Measurements from ENCODE around the gene PAQR7. TPM values are rescaled to one million over a fixed set of nuclear protein-coding genes. Genes with fewer than 3 reads are reported as not detected.

PAQR7 gene, protein sequence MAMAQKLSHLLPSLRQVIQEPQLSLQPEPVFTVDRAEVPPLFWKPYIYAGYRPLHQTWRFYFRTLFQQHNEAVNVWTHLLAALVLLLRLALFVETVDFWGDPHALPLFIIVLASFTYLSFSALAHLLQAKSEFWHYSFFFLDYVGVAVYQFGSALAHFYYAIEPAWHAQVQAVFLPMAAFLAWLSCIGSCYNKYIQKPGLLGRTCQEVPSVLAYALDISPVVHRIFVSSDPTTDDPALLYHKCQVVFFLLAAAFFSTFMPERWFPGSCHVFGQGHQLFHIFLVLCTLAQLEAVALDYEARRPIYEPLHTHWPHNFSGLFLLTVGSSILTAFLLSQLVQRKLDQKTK
- total RNA-seq (2014; rRNA removed) = 8.5 and 9.6 TPM in 2 replicates
- polyA plus RNA-seq (2012) = 14.6 TPM

DNA sequence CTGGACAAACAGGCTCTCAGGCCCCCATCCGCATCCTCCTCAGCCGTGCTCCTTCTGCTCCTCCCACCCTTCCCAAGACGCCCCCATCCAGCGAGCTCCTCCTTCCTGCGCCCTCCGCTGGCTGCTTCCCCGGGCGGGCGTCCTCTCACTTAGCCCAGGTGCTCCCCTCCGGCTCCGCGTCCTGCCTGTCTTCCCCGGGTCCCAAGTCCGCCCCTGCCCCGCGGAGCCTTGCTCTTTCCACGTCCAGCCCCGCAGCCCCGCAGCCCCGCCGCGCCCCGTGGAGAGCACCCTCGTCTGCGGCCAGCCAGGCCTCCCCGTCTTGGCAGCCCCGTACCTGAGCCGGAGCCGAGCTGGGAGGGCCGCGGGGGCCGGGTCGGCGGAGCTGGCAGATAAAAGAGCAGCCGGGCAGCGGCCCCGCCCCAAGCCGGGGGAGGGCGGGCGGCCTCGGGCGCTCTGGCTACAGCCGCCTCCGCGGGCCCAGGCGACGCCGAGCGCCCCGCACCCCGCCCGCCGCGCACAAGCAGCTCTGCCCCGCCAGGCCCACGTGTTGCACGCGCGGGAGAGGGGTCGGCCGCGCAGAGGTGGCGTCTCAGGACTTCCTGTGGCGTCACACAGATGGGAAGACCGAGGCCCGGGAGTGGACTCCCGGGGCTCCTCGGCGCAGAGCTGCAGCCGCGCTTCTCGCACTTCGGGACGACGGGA, at the start of gene PAQR7:
Gene PAQR7 (minus strand): TSS at position 555 of the 702 bp plus-strand sequence. CDS start 11,869 bp downstream, outside the sequence.
- peak; percentile 64 for DNase-seq (ENCODE audit: low read depth)

DNA sequence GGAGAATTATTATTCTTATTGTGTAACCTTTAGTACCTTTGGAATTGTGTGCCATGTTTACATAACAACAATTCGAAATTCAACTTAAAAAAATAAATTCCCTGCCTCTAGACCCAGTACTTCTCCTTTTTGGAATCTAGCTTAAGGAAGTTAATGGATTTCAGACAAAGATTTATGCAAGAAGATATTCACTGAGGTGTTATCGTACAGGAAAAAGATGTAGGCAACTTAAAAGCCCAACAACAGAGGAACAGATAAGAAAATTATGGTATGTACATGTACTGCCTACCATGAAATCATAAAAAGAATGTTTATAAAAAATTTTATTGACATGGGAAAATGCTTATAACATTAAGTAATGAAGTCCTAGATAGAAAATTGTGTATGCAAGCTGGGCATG, 48.9 kb upstream of the PAQR7 start:
- no peak for DNase-seq (ENCODE audit: low read depth)

DNA sequence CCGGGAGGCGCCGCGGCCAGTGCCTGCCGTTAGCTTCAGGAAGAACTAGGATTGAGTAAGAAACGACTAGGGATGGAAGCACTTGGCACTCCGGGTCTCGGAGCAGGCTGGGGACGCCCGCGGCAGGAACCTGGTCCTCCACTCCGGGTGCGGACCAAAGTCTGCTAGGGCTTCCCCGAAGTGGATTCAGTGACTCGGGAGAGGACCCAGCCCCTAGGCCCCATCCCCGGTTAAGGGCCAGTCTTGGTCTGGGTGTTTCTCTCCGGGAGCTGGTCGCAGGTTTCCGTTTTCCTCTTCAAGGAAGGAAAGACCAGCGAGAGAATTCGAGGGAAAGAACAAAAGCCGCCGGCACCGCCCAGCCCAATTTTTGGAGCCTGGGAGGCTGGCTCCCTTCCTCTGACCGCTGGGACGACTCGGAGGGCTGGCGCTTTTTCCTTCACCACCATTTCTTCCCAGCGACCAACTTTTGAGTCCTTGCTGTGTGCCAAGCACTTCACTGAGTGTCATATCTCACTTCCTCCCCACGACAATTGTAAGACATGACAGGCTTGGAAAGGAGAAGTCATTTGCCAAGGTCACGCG, 47.6 kb upstream of the PAQR7 start:
- peak; percentile 33 for DNase-seq (ENCODE audit: low read depth)

DNA sequence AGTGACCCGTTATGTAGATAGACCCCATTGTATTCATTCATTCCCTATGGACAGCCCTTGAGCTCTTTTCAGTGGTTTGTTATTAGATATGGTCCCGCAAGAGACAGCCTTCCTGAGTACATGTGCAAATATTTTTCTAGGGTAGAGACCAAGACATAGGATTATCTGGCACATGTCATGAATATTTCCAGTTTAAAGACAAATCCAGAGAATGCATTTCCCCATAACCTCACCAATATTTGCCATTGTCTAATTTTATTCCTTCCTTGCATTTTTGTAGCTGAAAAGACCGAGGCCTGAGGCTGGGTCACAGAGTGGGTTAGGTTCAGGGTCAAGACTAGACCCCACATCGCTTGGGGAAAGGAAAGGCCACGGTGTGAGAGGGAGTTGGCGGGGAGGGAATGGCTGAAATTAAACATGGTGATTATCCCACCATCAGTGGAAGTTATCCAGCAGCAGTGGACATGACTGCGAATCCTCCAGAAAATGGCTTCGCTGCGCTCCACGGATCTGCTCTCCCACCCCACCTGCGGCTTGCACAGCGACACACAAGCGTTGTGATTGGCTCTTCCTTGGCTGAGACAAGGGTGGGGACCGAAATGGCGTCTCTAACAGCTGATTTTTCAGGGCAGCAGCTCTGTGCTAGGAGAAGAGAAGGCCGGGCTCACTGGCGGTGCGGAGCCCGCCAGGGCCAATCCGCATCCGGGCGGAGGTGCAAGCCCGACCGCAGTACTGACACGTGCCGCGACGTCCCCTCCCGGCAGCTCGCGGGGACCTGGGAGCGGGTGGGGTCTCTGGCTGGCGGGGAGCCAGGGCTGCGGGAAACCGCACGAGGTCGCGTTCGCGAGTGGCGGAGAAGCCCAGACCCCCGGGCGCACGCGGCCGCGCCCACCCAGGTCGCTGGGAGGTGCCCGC, 46.8 kb upstream of the PAQR7 start:
- DNase-seq (ENCODE audit: low read depth) = peak; percentile 67

DNA sequence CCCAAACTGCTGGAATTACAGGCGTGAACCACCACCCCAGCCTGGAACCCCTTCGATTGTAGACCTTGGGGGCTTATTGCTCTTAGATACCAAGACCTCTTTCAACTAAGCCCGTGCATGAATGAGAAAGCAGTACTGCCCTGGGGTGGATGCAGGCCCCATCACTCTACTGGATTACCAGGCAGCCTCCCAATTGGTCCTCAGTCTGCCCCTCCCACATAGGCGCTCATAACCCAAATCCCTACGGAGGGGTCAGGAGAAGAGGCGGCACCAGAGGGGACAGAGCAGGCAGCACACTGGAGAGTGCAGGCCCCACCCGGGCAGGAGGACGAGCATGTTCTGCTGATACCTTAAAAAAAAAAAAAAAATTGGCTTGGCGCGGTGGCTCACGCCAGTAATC, 43.1 kb upstream of the PAQR7 start:
- DNase-seq (ENCODE audit: low read depth) = no peak

DNA sequence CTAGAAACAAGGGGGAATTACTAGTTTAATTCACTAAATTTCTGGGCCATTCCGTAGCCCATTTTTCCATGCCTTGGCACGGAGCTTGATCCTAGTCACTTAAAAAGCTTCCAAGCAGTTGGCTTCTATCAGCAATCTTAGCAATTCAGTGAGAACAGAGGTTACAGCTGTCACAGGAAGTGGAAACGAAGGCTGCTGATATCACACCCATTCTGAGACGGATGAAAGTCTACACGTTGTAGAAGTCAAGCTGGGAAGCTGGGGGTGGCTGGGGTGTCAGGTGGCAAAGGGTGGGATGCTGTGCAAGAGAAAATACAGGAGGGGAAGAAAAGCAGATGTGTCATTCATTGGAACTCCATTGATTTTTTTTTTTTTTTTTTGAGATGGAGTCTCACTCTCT, 42.5 kb upstream of the PAQR7 start:
- peak; percentile 84 for DNase-seq (ENCODE audit: low read depth)

DNA sequence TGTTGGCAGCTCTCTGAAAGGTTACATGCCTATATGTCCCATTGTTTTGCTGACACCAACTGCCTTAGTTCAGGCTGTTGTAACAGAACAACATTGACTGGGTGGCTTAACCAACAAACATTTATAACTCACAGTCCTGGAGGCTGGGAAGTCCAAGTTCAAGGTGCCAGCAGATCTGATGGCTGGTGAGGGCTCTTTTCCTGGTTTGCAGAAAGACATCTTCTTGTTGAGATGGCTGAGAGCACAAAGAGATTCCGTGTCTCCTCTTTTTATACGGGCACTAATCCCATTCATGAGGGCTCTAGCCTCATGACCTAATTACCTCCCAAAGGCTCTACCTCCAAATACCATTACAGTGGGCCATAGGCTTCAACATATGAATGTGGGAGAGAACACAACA, 41.0 kb upstream of the PAQR7 start:
- DNase-seq (ENCODE audit: low read depth) = no peak

DNA sequence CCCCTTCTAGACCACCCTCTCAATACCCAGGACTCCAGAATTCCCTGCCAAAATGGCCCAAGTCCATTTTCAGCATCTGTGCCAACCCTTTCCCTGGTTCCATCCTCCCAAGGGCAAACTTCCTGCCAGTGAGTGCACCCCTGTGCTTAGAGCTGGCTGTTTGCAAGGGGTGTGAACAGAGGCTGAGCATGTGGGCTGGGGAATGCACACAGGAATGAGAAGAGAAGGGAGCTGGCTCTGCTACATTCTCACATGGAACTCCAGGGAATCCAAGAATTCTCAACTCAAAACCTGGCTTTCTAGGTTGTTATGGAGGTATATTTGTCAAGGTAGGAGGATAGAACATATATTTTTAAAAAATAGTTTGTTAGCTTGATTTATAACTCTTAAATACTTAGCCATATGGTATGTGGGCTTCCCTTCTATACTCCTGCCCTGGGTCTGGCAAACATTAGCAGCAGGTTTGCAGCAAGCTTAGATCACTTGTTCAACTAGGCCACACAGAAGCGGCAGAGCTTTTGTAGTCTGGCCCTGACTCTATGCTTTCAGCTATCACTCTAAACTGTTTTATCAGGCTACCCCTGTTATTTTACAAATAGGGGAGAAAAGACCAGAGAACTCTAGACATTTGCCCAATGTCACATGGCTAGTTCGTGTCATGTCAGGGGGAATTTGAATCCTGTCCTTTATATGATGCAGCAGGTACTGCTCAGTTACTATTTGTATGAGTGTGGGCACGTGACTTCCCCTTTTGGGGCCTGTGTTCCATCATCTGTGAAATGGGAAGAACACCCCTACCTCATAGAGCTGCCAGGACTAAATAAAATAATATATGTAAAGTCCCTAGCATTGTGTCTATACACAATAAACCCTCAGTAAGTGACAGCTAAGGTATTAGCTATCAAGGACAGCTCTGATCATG, 38.8 kb upstream of the PAQR7 start:
- DNase-seq (ENCODE audit: low read depth) = no peak

DNA sequence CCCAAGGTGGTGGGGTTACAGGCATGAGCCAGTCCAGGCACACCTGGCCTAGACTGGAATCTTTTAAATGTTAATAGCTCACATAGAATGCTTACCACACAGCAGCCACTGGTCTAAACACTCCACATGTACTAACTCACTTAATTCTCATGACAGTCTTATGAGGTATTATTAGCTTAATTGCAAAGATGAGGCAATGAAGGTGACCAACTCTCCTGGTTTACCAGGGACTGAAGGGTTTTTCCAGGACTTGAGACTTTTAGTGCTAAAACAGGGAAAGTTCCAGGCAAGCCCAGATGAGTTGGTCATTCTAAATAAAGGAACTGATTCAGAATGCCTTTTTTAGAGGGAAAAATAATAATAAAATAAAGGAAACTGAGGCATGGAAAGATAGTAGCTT, 37.7 kb upstream of the PAQR7 start:
- DNase-seq (ENCODE audit: low read depth) = no peak

DNA sequence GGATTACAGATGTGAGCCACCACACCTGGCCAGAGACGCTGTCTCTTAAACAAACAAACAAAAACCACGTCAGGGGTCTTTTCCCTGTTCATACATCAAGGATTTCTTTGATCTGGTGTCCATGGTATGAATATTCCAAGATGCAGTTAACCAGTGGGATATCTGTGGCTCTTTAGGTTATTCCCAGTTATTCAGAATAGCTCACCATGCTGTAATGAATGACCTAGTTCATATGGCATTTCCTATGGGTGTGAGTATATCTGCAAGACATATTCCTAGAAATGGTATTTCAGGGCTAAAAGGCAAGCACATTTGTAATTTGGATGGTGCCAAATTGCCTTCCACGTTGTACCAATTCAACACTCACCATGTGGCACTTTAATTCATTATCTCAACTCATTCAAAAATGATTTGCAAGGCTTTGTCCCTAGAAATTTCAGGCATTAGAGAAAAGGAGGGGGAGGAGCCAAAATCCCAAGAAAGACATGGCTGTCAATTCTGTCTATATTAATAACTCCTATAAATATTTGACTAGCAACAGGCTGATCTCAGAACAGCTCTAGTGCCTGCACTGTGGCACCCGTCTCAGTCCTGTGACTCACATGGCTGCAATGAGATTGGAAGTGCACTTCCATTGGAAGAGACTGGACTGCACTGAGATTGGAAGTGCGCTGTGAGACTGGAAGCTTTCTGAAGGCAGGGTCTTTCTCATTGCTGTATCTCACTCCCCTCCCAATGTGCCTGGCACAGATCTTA, 36.7 kb upstream of the PAQR7 start:
- DNase-seq (ENCODE audit: low read depth) = peak; percentile 52

DNA sequence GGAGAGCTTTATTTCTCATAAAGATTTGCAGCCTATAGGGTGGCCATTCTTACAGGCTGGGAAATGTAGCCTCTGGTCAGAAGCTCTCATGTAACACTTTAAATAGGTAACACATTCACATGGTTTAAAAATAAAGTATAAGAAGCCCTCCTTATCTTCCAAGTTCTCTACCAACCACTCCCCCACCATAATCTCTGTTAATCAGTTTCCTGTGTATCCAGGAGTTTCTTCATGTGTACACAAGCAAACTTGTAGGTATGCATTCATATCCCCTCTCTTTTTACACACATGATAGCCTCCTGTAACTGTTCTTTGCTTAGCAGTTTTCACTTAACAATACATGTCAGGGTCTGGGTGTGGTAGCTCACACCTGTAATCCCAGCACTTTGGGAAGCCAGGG, 35.7 kb upstream of the PAQR7 start:
- no peak for DNase-seq (ENCODE audit: low read depth)

DNA sequence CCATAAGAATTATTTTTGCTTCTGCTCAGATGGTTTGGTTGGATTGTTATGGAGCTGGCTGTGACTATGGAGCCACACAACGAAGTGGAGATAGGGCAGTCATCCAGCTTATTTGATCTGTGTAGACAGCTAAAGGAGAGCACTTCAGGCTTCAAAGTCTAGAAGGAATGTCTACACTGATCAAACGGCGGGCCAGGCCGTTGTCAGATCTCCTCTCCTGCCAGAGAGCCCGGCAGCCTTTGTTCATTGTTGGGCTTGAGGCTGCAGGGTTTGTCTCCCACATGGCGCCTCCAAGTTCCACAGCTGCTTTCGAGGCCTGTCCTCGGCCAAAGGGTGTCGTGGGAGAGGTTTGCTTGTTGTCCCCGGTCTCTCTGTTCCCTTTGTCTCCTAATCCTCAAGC, 33.5 kb upstream of the PAQR7 start:
- no peak for DNase-seq (ENCODE audit: low read depth)

DNA sequence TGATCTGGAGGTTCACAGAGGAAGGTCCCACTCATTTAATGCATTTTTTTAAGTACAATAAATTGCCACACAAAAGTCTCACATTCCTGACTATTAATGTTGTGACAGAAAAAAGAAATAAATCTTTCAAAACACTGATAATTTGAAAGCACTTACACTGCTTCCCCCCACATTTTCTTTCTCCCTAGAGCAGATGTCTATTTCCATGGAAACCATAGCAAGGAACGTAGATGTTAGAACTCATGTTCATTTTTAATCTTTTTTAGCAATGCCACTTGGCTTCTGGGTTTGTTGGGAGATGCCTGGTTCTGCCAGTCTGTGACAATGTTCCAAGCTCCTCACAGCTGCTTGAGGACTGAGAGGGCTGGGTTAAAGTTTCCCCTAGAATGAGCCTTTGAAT, 32.7 kb upstream of the PAQR7 start:
- no peak for DNase-seq (ENCODE audit: low read depth)

DNA sequence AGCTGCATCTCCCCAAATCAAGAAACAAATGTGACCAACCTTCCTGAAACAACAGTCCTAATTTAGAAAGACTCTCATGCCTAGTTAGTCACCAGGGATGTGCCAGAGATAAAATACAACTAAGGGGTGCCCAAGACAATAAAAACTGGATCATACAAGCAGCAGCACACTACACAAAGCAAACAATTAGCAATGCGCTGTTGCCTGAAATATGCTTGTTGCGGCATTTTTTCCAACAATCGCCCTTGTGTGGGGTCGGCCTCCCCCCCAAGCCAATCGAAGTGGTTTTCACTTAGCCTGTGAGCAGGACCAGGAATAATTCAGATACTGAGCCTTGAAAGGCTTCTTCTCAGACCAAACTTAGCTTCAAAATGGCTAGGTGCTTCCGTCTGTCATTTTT, 32.1 kb upstream of the PAQR7 start:
- DNase-seq (ENCODE audit: low read depth) = no peak

DNA sequence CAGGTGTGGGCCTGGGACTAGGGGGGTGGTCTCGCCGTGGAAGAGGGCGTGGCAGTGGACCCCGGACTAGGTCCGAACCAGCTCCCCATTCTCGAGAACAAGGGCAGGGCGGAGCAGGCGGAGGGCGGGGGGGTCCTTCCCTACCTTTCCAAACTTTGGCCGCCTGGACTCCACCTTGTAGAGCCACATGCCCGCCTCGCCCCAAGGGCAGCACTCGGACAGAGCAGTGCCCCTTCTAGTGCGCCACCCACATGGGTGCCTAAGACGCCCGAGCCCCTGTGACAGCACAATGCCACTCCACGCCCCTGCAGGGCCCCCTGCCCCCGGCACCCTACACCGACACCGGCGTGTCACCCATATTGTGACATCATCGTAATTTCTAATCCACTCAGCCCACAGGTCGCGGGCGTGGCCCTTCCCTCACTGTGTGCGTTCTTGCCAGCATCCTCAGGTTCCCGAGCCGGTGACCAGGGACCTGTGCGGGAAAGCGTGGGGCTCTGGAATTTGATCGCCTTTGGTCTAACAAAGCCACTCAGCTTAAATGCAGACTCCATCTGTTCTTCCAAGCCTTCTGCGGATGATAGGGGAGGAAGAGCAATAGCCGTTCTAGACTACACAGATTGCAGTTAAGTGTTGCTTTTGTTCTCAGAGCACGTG, 31.3 kb upstream of the PAQR7 start:
- DNase-seq (ENCODE audit: low read depth) = no peak

DNA sequence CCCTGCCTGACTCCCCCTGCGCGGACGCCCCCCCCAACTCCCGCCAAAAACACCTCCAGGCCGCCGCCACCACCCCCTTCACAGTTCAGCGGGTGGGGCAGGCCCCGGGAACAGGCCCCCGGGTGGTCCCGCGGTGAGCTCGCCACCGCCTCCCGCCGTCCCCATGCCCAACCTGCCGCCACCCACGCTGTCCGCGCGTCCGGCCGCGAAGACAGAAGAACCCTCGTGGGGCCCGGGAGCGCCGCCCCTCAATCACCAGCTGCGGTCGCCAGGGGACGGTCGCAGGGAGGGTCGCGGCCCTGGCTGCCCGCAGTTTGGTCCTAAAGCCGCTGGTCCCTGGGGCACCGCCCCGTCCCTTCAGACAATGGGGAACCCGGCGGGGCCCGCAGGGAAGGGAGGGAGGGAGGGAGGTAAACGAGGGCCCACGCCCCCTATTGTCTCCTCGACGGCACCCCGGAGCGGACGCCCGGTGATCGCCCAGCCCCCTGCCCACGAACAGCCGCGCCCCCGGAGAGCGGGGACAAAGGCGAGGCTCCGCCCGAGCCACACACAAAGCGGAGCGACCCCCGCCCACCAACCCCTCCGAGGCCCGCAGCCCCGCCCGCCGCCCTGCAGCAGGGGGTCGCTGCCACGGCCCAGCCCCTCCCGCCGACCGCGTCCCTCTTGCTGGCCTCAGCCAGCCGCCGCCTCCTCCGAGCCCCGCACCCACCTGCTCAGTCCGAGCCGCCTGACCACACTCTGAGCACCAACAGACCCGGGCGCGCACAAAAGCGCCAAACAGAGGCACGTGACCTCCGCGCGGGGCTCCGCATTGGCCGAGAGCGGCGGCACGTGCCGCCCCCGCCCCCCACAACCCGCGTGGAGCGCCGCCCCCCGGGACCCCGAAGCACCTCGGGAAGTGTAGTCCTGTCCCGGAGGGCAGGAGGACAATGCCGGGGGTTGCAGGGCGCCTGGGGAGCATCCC, 30.5 kb upstream of the PAQR7 start, which contains the start of gene STMN1:
Gene STMN1 (minus strand): TSS at position 740 of the 964 bp plus-strand sequence. CDS start 1,743 bp downstream, outside the sequence.
- DNase-seq (ENCODE audit: low read depth) = peak; percentile 95

DNA sequence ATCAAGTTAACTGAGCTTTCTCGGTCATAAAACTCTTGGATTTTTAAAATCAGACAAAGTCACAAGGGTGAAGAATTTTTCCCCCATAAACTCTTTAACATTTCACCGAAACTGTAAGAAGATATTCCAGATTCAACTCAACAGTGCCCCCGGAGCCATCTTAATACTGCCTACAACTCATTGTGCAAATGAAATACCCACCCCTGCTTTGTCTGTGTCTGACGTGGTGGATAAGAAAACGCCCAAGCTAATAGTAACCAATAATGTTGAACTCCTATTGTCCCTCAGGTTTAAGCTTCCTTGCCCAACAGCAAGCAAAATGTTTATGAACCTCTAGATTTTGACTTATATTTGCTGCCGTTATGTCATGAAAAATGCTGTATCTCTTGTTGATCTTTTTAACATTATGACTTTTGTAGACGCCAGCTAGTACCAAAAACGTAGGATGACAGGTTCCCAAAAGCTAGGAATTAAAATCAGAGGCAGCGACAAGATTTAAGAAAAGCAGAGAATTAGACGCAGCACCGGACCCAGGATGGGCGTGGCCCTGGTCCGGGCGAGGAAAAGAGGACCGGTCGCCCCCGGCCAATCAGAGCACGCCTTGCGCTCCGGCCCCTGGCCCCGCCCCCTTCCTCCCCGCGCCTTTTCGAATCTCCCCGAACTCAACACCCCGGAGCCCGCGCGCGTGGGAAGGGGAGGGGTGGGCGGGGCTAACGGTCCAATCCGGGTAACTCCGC, 29.6 kb upstream of the PAQR7 start:
- peak; percentile 92 for DNase-seq (ENCODE audit: low read depth)
